ENCODE measurements around the gene COX14.
"Not testable (repeated sequence)": the region's sequence is repeated elsewhere in the genome, so short reads cannot be mapped to it uniquely, and the experiment has no call there.

The COX14 gene

DNA sequence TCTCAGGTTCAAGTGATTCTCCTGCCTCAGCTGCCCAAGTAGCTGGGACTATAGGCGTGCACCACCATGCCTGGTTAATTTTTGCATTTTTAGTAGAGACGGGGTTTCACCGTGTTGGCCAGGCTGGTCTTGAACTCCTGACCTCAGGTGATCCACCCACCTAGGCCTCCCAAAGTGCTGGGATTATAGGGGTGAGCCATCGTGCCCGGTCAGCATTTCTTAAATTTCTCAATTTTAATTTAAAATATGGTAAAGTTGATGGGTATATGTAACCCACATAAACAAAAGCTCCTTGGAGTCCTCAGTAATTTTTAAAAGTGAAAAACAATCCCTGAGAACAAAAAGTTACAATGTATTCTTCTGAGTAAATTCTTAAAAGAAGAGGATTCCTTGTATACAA lies 42.9 kb downstream of the COX14 start:
- DNase-seq, result not testable (repeated sequence)

GRCh38 chr12:50156641-50157040 lies 44.6 kb downstream of the COX14 start:
- DNase-seq, result no peak

GRCh38 chr12:50157259-50157658 lies 45.2 kb downstream of the COX14 start:
- no peak for DNase-seq

DNA sequence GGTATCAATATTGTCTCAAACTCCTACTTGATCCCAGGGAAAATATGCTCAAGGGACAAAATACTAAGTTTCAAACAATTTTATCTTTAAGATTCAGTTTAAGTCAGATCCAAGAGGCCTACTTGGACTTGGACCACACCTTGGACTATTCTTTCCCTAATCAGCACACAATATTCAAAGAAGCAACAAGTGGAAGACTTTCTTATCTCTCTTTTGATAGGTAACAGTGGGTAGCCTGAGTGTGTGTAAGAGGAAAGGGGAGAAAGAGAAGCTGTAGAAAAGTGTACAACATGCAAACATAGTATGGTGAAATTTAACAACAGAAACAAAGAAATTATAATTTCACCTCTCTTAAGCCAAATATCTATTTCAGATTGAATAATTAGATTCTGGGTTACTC lies 48.6 kb downstream of the COX14 start:
- no peak for DNase-seq

DNA sequence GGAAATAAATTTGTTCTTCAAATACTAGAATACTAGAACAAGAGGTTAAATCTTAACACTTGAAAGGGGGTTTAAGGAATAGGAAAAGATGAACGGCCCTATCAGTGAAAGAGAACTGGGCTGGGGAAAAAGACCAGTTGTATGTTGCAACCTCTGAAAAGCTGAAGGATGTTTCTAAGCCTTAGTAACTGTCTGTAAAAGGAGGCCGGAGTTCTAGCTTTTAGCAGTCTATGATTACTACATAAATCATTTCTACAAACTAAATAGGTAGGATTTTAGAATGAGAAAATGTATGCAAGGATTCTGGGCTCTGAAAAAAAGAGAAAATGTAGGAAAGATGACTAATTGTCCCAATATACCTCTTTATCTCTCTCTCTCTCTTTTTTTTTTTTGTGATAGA lies 50.2 kb downstream of the COX14 start:
- no peak for DNase-seq

- no peak for DNase-seq
Observed at GRCh38 chr12:50164963-50165362, 52.9 kb downstream of the COX14 start.

DNA sequence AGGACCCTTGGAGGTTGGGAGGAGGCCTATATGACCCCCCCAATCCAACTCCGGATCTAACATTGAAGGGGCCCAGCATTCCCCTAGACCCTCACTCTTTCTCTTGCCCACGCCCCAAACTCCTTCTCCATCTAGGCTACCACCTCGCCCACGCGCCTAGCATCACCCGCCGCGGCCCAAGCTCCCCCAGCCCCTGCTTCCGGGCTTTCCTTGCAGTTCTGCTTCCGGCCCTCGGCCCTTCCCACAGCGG lies 54.7 kb downstream of the COX14 start:
- peak in 7 of 56 donors; percentile 20 to 66 (median 53) for DNase-seq

- DNase-seq, result peak; percentile 71 to 98 (median 95)
Observed at GRCh38 chr12:50167049-50167828, 55.2 kb downstream of the COX14 start, which contains the start of gene CERS5. TSS of gene CERS5 (minus strand) at chr12:50167369. CDS start at chr12:50167297, 72 bp downstream.
